Gastrocnemius medialis (tissue), 4 donors: ENCODE data around the gene FLNB. TPM values are rescaled to one million over a fixed set of nuclear protein-coding genes. Genes with fewer than 3 reads are reported as not detected.

ENCODE experiments used
- ATAC-seq, 2 donors: fragments of 150-250 bp; one replicate each; pipeline ENCODE4 v1.9.1; 2016
- DNase-seq, 2 donors: peaks; one replicate each; pipeline ENCODE4 v3.0.0-alpha.2; 2019
- H3K27ac ChIP-seq, 4 donors: fragments of 200-600 bp; sonication (generic); 1 replicate in 1 of 4; 2 replicates in 3 of 4; pipeline ENCODE4 v1.5.1; 2016 to 2018; ENCODE audit warnings: mild to moderate bottlenecking in 2 of 4, moderate library complexity in 1 of 4
- H3K27me3 ChIP-seq, 3 donors: fragments of 200-600 bp; sonication (generic) in 2 of 3; 1 replicate in 1 of 3; 2 replicates in 2 of 3; pipeline versions ENCODE4 v1.5.1 to v1.6.0; 2016 to 2019; ENCODE audit warnings: mild to moderate bottlenecking in 1 of 3, moderate library complexity in 1 of 3
- H3K36me3 ChIP-seq, 2 donors: fragments of 200-600 bp; sonication (generic) in 1 of 2; one replicate each; pipeline ENCODE4 v1.5.1; 2017 to 2018
- H3K4me1 ChIP-seq, 2 donors: fragments of 200-600 bp; sonication (generic) in 1 of 2; one replicate each; pipeline ENCODE4 v1.5.1; 2016 to 2017; ENCODE audit warnings: mild to moderate bottlenecking in 2 of 2
- H3K4me3 ChIP-seq, 4 donors: fragments of 200-600 bp; sonication (generic) in 3 of 4; 1 replicate in 1 of 4; 2 replicates in 3 of 4; pipeline ENCODE4 v1.5.1; 2016 to 2019; ENCODE audit warnings: mild to moderate bottlenecking in 2 of 4
- H3K9me3 ChIP-seq, 3 donors: fragments of 200-600 bp; sonication (generic) in 2 of 3; 1 replicate in 1 of 3; 2 replicates in 2 of 3; pipeline ENCODE4 v1.5.1; 2016 to 2019
- POLR2A ChIP-seq, 2 donors: fragments of 450-650 bp; IDR thresholded peaks; one replicate each; pipeline ENCODE4 v1.6.1; 2017; ENCODE audit warnings: antibody characterized with exemption in 2 of 2, mild to moderate bottlenecking in 2 of 2, moderate library complexity in 2 of 2
- in situ Hi-C, 4 donors: fragments of 200-750 bp; cut with MboI; loops; one replicate each; pipeline versions ENCODE4 v1.15.0 to v1.8.0; 2017; ENCODE audit warnings: low sequenced_read_pairs in 4 of 4
- intact Hi-C: fragments of 100-400 bp; cut with DNase I; formaldehyde crosslinking; loops from one replicate; pipeline ENCODE4 v1.15.1; 2023; ENCODE audit warnings: low total_unique reads
- total RNA-seq, 4 donors: library from RNA; depleted of rRNA; stranded (reverse); fragments of >200 nt; gene quantifications; one replicate each; pipeline versions ENCODE4 v1.1.0 to v1.2.3, GENCODE V29; 2016
- TF ChIP-seq, protein P1 (sequence below), 5 experiments: fragments of 450-650 bp in 3 of 5; fragments of 200-600 bp in 2 of 5; sonication (generic) in 2 of 5; IDR thresholded peaks in 4 of 5; conservative IDR thresholded peaks in 1 of 5; 1 replicate in 4 of 5; 2 replicates in 1 of 5; pipeline ENCODE4 v1.5.1; 2016 to 2019; ENCODE audit warnings: antibody characterized with exemption in 5 of 5, mild to moderate bottlenecking in 3 of 5, moderate library complexity in 3 of 5

Gene FLNB
- total RNA-seq, 4 donors from 2014 or later = 10.9 to 21.5 (median 12.0) TPM

DNA sequence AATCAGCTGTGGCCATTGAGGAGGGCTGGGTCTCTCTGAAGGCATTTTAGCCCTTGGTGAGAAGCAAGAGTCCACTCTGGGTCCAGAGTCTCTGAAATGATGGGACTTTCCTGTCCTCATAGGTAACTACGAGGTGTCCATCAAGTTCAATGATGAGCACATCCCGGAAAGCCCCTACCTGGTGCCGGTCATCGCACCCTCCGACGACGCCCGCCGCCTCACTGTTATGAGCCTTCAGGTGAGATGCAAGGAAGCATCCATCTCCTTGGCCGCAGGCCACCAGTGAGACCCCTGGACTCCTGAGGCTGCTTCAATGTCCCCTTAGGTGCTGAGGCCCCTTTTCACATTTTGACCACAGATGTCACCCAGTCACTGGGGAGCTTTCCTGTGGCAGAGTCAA lies 147.6 kb downstream of the FLNB start:
- H3K27ac ChIP-seq = no peak overlapping the region
- H3K36me3 ChIP-seq = no peaks in the 10 kb centered on the region
- H3K4me1 ChIP-seq = no peaks in the 10 kb centered on the region
- DNase-seq = no peak
- in situ Hi-C loops (no loop called here), intact Hi-C loops (no loop called here)
- no peaks in the 10 kb centered on the region for H3K27me3 ChIP-seq
- ATAC-seq = no peak
- TF ChIP-seq, protein P1, sequence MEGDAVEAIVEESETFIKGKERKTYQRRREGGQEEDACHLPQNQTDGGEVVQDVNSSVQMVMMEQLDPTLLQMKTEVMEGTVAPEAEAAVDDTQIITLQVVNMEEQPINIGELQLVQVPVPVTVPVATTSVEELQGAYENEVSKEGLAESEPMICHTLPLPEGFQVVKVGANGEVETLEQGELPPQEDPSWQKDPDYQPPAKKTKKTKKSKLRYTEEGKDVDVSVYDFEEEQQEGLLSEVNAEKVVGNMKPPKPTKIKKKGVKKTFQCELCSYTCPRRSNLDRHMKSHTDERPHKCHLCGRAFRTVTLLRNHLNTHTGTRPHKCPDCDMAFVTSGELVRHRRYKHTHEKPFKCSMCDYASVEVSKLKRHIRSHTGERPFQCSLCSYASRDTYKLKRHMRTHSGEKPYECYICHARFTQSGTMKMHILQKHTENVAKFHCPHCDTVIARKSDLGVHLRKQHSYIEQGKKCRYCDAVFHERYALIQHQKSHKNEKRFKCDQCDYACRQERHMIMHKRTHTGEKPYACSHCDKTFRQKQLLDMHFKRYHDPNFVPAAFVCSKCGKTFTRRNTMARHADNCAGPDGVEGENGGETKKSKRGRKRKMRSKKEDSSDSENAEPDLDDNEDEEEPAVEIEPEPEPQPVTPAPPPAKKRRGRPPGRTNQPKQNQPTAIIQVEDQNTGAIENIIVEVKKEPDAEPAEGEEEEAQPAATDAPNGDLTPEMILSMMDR (IDR thresholded peaks at IDR 0.05 in 4 of 5, conservative IDR thresholded peaks at IDR 0.05 in 1 of 5) = no peak
- TF ChIP-seq POLR2A (IDR thresholded peaks at IDR 0.05) = no peak
- no peak overlapping the region for H3K4me3 ChIP-seq
- H3K9me3 ChIP-seq = no peaks in the 10 kb centered on the region

DNA sequence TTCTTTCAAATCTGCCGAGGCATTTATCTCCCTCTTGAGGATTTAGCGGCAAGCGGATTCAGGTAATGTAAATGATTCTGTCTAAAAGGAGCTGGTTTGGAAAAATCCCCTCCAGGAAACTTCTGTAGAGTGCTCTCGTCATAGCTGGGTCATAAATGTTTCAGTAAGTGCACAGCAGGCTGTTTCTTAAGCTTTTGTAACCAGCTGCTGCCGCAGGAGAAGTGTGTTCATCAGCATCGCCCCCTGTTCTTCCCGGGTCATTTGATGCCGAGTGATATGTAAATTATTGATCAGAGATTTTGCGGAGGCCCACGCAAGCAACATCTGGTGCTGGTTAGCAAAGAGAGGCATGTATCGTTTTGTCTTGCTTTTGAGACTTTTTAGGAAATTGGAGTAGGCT lies 149.5 kb downstream of the FLNB start:
- intact Hi-C loops = no loop called here
- H3K36me3 ChIP-seq = no peaks in the 10 kb centered on the region
- no peaks in the 10 kb centered on the region for H3K9me3 ChIP-seq
- no peak overlapping the region for H3K4me3 ChIP-seq
- TF ChIP-seq, protein P1 (IDR thresholded peaks at IDR 0.05 in 4 of 5, conservative IDR thresholded peaks at IDR 0.05 in 1 of 5) = no peak
- TF ChIP-seq POLR2A (IDR thresholded peaks at IDR 0.05) = no peak
- no peaks in the 10 kb centered on the region for H3K27me3 ChIP-seq
- no peaks in the 10 kb centered on the region for H3K4me1 ChIP-seq
- no peak overlapping the region for H3K27ac ChIP-seq
- no peak for DNase-seq
- ATAC-seq = no peak
- in situ Hi-C loops = no loop called here

DNA sequence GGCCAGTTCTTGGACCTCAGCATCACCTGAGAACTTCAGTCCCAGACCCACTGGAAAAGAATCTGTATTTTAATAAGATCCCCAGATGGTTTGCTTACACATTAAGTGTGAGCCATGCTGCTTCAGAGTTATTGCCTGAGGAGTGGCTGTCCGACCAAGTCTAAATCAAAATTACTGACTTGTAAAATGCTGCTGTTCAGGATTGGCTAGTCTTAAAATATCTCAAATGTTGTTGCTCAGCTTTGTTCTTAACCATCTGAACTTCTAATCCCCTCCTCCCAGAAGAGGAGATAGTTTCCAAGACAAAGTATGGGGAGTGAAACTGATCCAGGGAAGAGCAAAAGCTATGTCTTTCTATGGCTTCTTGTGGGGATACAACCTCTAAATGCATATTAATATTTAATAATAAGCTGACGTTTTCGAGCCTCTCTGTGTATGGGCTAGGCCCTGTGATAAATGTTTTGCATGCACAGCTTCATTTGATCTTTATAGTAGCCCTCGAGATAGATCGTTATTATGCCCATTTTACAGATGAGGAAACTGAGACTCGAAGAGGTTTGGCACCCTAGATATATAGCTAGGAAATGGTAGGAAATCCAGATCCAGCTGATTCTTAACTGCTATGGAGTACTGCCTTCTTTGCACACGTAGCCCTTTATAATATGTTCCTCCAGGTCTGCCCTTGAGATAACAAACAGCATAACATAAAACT lies 150.4 kb downstream of the FLNB start:
- in situ Hi-C loops = no loop called here
- TF ChIP-seq POLR2A (IDR thresholded peaks at IDR 0.05) = no peak
- TF ChIP-seq, protein P1 (IDR thresholded peaks at IDR 0.05 in 4 of 5, conservative IDR thresholded peaks at IDR 0.05 in 1 of 5) = no peak
- H3K9me3 ChIP-seq = no peaks in the 10 kb centered on the region
- H3K4me1 ChIP-seq = no peaks in the 10 kb centered on the region
- ATAC-seq = no peak
- no peaks in the 10 kb centered on the region for H3K27me3 ChIP-seq
- H3K27ac ChIP-seq = no peak overlapping the region
- H3K4me3 ChIP-seq = no peak overlapping the region
- no peaks in the 10 kb centered on the region for H3K36me3 ChIP-seq
- DNase-seq = no peak
- intact Hi-C loops = no loop called here

DNA sequence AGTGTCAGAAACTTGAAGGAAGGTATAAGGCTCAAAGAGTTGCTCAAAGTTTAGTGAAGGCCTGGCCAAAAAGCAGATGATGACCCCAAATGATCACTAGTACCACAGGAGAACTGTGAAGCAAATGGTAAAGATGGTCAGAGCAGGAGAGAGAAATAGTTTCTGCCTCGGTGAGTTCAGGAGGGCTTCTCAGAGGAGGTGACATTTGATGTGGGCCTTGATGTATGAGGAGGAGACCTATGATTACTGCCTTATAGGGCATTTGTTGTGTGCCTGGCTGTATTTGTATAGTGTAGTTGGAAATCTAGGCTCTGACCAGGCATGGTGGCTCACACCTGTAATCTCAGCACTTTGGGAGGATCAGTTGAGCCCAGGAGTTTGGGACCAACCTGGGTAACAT lies 152.2 kb downstream of the FLNB start:
- intact Hi-C loops = no loop called here
- no peak for DNase-seq
- no peak overlapping the region for H3K4me3 ChIP-seq
- no peaks in the 10 kb centered on the region for H3K27me3 ChIP-seq
- H3K36me3 ChIP-seq = no peaks in the 10 kb centered on the region
- TF ChIP-seq, protein P1 (IDR thresholded peaks at IDR 0.05 in 4 of 5, conservative IDR thresholded peaks at IDR 0.05 in 1 of 5) = no peak
- TF ChIP-seq POLR2A (IDR thresholded peaks at IDR 0.05) = no peak
- H3K4me1 ChIP-seq = peaks cover 0 to 2% of the 10 kb centered on the region in 2 donors
- no peak overlapping the region for H3K27ac ChIP-seq
- in situ Hi-C loops = no loop called here
- no peaks in the 10 kb centered on the region for H3K9me3 ChIP-seq
- ATAC-seq = no peak
